Upper lobe of left lung (tissue), 4 donors: ENCODE data around the gene FAM180A.

Source experiments
- EP300 ChIP-seq, 4 donors: sonication (generic); formaldehyde crosslinking; IDR thresholded peaks; one replicate each; pipeline ENCODE4 v1.5.1; 2017; ENCODE audit warnings: antibody characterized with exemption in 4 of 4, control low read depth in 2 of 4
- POLR2A ChIP-seq, 4 donors: fragments of 450-650 bp; IDR thresholded peaks; one replicate each; pipeline ENCODE4 v1.5.1; 2016 to 2017; ENCODE audit warnings: antibody characterized with exemption in 4 of 4, mild to moderate bottlenecking in 2 of 4
- POLR2AphosphoS5 ChIP-seq, 2 donors: sonication (generic); formaldehyde crosslinking; IDR thresholded peaks; one replicate each; pipeline ENCODE4 v1.5.1; 2017; ENCODE audit warnings: antibody characterized with exemption in 2 of 2
- TF ChIP-seq, protein P1 (sequence below), 6 experiments: fragments of 450-650 bp in 4 of 6; fragments of 200-600 bp in 2 of 6; sonication (generic) in 2 of 6; IDR thresholded peaks; one replicate each; pipeline ENCODE4 v1.5.1; 2016 to 2019; ENCODE audit warnings: antibody characterized with exemption in 6 of 6

DNA sequence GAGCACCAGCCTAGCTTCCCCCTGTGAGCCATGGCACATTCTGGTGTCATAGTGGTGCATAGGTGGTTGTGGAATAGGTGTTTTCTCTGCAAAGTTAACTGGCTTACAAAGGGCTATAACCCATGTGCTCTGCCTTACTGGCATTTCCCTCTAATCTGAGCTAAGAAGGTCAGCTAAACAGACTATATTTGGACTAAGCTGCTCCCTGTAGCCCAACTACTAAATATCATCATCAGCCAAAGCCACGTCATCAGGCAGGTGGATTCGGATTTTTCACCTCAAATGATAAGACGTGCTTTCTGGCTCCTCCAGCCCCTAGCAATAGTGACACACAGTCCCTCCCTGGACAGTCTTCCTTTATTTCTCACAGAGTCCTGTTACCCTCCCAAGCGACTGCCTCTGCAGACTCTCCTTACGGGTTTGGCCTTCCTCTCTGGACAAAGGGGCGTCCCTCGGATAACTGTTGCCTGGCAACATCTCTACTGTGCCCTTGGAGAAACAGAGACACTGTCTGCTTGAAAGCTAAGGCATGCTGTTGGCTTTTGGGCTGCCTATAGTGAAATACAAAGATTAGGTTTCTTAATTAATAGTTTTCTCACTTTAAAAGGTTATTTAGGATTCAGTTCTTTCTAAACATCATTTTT is 29.7 kb downstream of the FAM180A start:
- TF ChIP-seq POLR2AphosphoS5 (IDR thresholded peaks at IDR 0.05), result no peak
- TF ChIP-seq, protein P1, sequence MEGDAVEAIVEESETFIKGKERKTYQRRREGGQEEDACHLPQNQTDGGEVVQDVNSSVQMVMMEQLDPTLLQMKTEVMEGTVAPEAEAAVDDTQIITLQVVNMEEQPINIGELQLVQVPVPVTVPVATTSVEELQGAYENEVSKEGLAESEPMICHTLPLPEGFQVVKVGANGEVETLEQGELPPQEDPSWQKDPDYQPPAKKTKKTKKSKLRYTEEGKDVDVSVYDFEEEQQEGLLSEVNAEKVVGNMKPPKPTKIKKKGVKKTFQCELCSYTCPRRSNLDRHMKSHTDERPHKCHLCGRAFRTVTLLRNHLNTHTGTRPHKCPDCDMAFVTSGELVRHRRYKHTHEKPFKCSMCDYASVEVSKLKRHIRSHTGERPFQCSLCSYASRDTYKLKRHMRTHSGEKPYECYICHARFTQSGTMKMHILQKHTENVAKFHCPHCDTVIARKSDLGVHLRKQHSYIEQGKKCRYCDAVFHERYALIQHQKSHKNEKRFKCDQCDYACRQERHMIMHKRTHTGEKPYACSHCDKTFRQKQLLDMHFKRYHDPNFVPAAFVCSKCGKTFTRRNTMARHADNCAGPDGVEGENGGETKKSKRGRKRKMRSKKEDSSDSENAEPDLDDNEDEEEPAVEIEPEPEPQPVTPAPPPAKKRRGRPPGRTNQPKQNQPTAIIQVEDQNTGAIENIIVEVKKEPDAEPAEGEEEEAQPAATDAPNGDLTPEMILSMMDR (IDR thresholded peaks at IDR 0.05), result no peak
- no peak for TF ChIP-seq POLR2A (IDR thresholded peaks at IDR 0.05)
- TF ChIP-seq EP300 (IDR thresholded peaks at IDR 0.05), result no peak
